ENCODE data around the gene MYDGF.

DNA sequence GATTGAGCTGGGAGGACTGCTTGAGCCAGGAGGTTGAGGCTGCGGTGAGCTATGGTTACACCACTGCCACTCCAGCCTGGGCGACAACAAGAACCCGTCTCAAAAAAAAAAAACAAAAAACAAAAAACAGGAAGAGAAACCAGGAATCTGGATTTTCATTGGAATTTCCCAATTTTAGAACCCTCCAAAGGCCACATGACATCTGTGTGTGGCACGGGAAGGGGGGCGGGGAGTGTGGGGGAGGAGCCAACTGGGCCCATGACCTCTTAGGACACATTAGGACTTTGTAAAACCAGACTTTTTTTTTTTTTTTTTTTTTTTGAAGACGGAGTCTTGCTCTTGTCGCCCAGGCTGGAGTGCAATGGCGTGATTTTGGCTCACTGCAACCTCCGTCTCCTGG is 21.2 kb upstream of the MYDGF start:
- TF ChIP-seq, protein P1, sequence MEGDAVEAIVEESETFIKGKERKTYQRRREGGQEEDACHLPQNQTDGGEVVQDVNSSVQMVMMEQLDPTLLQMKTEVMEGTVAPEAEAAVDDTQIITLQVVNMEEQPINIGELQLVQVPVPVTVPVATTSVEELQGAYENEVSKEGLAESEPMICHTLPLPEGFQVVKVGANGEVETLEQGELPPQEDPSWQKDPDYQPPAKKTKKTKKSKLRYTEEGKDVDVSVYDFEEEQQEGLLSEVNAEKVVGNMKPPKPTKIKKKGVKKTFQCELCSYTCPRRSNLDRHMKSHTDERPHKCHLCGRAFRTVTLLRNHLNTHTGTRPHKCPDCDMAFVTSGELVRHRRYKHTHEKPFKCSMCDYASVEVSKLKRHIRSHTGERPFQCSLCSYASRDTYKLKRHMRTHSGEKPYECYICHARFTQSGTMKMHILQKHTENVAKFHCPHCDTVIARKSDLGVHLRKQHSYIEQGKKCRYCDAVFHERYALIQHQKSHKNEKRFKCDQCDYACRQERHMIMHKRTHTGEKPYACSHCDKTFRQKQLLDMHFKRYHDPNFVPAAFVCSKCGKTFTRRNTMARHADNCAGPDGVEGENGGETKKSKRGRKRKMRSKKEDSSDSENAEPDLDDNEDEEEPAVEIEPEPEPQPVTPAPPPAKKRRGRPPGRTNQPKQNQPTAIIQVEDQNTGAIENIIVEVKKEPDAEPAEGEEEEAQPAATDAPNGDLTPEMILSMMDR (conservative IDR thresholded peaks at IDR 0.05) = no peak
- no peak for TF ChIP-seq ZFX (IDR thresholded peaks at IDR 0.05)

All from C4-2B (cell line).